ENCODE measurements around the gene MYOD1. TPM values are rescaled to one million over a fixed set of nuclear protein-coding genes. Genes with fewer than 3 reads are reported as not detected.
A peak's percentile ranks its signal among the peaks of the same experiment; 100 is the strongest.

MYOD1 gene
- total and polyA plus RNA-seq, 9 of the 15 experiments (the other 6 are each of a cell fraction or from before 2014, with no cell fraction given): not detected

DNA sequence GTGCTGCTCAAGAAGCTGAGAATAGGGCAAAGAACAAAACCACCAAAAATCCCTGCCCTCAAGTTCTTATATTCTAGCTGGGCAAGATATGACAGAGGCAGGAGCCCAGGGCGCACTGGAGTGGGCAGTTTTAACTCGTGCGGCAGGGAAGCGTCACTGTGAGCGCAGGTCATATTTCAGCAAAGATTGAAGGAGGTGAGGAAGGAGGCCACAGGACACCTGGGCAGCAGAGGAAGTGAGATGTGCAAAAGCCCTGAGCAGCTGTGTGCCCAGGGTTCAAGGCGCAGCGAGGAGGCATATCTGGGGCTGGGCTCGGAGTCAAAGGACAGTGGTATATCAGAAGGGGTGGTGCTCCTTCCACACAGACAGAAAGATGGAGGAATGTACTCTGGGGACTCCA lies 28.7 kb downstream of the MYOD1 start (continued):
- TF ChIP-seq NELFE (IDR thresholded peaks at IDR 0.05; ENCODE audit: insufficient read depth, insufficient read length) (no peak), ZNF354B (CRISPR knock-in tag; IDR thresholded peaks at IDR 0.05) (no peak)

DNA sequence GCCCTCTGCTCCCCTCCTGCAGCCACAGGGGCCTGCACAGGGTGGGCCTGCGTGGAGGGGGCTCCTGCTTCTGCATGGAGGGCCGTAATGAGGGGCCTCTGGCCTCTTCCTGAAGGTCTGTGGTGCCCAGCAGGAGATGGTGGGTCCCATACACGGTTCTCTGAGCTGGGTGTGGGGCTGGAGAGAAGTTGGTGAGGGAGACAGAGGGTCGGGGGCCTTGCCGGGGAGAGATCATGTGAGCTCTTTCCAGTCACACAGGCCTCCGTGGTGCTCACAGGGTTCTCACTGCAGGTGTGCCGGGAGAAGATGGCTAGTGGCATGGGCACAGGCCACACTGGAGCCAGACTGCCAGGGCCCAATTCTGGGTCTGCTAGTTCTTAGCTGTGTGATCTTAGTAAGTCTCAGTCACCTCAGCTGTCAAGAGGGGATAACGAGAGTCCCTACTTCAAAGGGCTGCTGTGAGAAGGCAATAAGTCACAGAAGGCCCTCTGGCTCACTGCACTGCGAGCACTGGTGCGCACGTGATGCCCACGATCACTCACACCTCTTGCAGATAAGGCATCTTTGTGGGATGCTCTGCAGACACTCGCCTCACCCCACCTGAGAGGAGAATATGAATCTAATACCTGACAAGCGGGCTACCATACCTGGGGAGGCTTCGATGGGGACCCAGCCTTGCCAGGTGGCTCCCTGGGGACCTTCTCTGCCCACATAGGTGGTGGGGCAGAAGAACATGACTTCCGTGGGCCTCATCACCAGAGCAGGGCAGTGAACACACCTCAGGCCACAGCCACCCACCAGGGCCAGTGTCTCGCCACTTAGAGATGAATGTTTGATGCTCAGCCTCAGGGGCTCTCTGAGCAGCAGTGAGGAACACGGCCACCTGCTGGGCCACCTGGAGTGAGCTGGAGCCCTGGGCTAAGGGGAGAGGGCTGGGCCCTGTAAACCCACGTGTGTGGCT lies 29.7 kb downstream of the MYOD1 start:
- no peaks in the 10 kb centered on the region for H3K36me3 ChIP-seq (ENCODE audit: control insufficient read depth, insufficient read depth, low read length)
- FAIRE-seq (no peak), DNase-seq (ENCODE audit: extremely low read depth in 1 of 4, low spot score in 3 of 4) (no peak), ATAC-seq (peak; percentile 51; the same call in 2 of the 3 replicates)
- no peak overlapping the region for H3K27ac ChIP-seq (ENCODE audit: extremely low read depth, low read depth, low read length)
- H3K9me3 ChIP-seq (replicated peaks; ENCODE audit: control insufficient read depth, insufficient read depth, low read depth, low read length): no peaks in the 10 kb centered on the region
- H4K20me1 ChIP-seq (replicated peaks; ENCODE audit: control insufficient read depth, insufficient read depth, low read length): peaks cover 8% of the 10 kb centered on the region; the same call in 1 of the 2 replicates
- H3K9ac ChIP-seq (ENCODE audit: insufficient read depth in 1 of 2, low read depth in 2 of 2, low read length in 2 of 2): no peak overlapping the region
- no peak overlapping the region for H3K4me3 ChIP-seq
- H3K9me1 ChIP-seq (ENCODE audit: control insufficient read depth, insufficient read depth, low read length): no peaks in the 10 kb centered on the region
- no peaks in the 10 kb centered on the region for H3K79me2 ChIP-seq (ENCODE audit: control insufficient read depth, insufficient read depth, low read length)
- WGBS (ENCODE audit: insufficient coverage, low coverage, missing lambda C conversion rate): 3% methylated on average over 17 of the region's 19 CpGs
- H2AFZ ChIP-seq (ENCODE audit: low read depth, low read length): no peak overlapping the region
- H3K4me1 ChIP-seq (replicated peaks in 1 of 2; ENCODE audit: control insufficient read depth in 2 of 2, insufficient read depth in 2 of 2, low read length in 2 of 2): no peaks in the 10 kb centered on the region
- ChIA-PET POLR2A (interaction anchor here (1.6 kb wide), 1 partner anchor 9 kb away, joined by 3 read pairs; no protein-coding TSS in a partner anchor), CTCF (ENCODE audit: low intra/inter-chr PET ratio) (no interaction called here)
- intact Hi-C loops (cut with micrococcal nuclease): no loop called here
- BruUV-seq (replicated peaks): no TSS peak
- peaks cover 7 to 65% of the 10 kb centered on the region in 2 experiments; a peak in 3 of 5 replicates for H3K27me3 ChIP-seq (ENCODE audit: control insufficient read depth in 2 of 2, insufficient read depth in 2 of 2, low read length in 2 of 2)
- no peak for TF ChIP-seq STAT5A (IDR thresholded peaks at IDR 0.05; ENCODE audit: borderline replicate concordance, low read length)
- no peak for TF ChIP-seq NR1H2 (CRISPR knock-in tag; IDR thresholded peaks at IDR 0.05)
- TF ChIP-seq ZNF280A (IDR thresholded peaks at IDR 0.05; ENCODE audit: low read depth, partially characterized antibody): no peak
- in situ Hi-C loops (cut with MboI): no loop called here
- no peak overlapping the region for H3K4me2 ChIP-seq (ENCODE audit: insufficient read depth, low read length)
